Dermis blood vessel endothelial cell (primary cell): ENCODE measurements around the gene SIPA1. TPM values are rescaled to one million over a fixed set of nuclear protein-coding genes. Genes with fewer than 3 reads are reported as not detected.
A peak's percentile ranks its signal among the peaks of the same experiment; 100 is the strongest.

Experiments used
- DNase-seq: peaks from one replicate; pipeline ENCODE4 v3.0.0; 2010
- total RNA-seq: library from RNA; depleted of rRNA; stranded (reverse); fragments of >200 nt; gene quantifications from 2 replicates; pipeline ENCODE4 v1.2.3, GENCODE V29; 2014

Gene SIPA1
- 72.2 and 102 TPM in 2 replicates for total RNA-seq

- DNase-seq: peak; percentile 98
These were observed at the start of gene SIPA1 for GRCh38 chr11:65637794-65638419. TSS of gene SIPA1 (plus strand) at chr11:65638101. CDS start at chr11:65640922, 2,821 bp downstream.

GRCh38 chr11:65588199-65589054 is 49.5 kb upstream of the SIPA1 start:
- DNase-seq: peak; percentile 85

GRCh38 chr11:65589444-65590239 is 48.3 kb upstream of the SIPA1 start:
- no peak for DNase-seq

- DNase-seq: peak; percentile 37
These were observed 47.6 kb upstream of the SIPA1 start for GRCh38 chr11:65590240-65590738.

- peak; percentile 75 for DNase-seq
These were observed 45.7 kb upstream of the SIPA1 start for GRCh38 chr11:65591939-65592857.

GRCh38 chr11:65592858-65593517 is 44.9 kb upstream of the SIPA1 start:
- no peak for DNase-seq

GRCh38 chr11:65593518-65594414 is 44.1 kb upstream of the SIPA1 start:
- DNase-seq: peak; percentile 64

- no peak for DNase-seq
These were observed 42.8 kb upstream of the SIPA1 start for GRCh38 chr11:65595131-65595530.

GRCh38 chr11:65595543-65596281 is 42.2 kb upstream of the SIPA1 start, which contains the start of gene KCNK7:
TSS of gene KCNK7 (minus strand) at chr11:65595800. CDS start at chr11:65595772, 28 bp downstream.
- peak; percentile 34 for DNase-seq

- no peak for DNase-seq
These were observed 41.4 kb upstream of the SIPA1 start for GRCh38 chr11:65596520-65596919.

- DNase-seq: no peak
These were observed 39.6 kb upstream of the SIPA1 start for GRCh38 chr11:65598258-65598699.

GRCh38 chr11:65599216-65599954 is 38.5 kb upstream of the SIPA1 start:
- no peak for DNase-seq

- no peak for DNase-seq
These were observed 38.0 kb upstream of the SIPA1 start for GRCh38 chr11:65599955-65600246.

- no peak for DNase-seq
These were observed 33.6 kb upstream of the SIPA1 start for GRCh38 chr11:65604258-65604657.

- DNase-seq: peak; percentile 95
These were observed 30.9 kb upstream of the SIPA1 start for GRCh38 chr11:65606876-65607613.

GRCh38 chr11:65607614-65608426 is 30.1 kb upstream of the SIPA1 start:
- DNase-seq: no peak

- DNase-seq: no peak
These were observed 28.7 kb upstream of the SIPA1 start for GRCh38 chr11:65609229-65609628.
